Measurements from ENCODE around the gene GCC1. TPM values are rescaled to one million over a fixed set of nuclear protein-coding genes. Genes with fewer than 3 reads are reported as not detected.

GCC1 gene
- total and polyA plus RNA-seq, 7 donors = 6.1 to 24.0 (median 8.4) TPM

DNA sequence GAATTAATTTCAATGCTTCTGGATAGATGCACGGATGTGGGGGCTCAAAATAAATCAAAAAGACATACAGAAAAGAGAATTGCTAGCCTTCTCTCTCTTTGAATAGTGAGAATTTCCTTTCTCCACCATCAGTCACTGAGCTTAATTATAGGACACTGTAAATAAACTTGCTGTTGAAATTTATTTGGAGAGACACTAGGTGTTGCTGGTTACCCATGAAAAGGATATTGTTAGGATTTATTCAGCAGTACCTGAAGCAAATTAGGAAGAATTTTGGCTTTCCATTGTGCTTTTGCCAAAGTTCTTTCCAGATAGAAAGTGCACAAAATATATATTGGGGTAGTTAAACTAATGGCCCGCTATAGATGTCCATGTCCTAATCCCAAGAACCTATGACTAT, 27.6 kb downstream of the GCC1 start:
- Histone ChIP-seq H3K4me3 (no peak overlapping the region), H3K27ac (no peak overlapping the region), H3K27me3 (ENCODE audit: insufficient read depth in 3 of 3, low read length in 2 of 3) (no peaks in the 10 kb centered on the region), H3K4me1 (no peaks in the 10 kb centered on the region), H3K36me3 (ENCODE audit: insufficient read depth in 1 of 2, low read depth in 1 of 2) (no peaks in the 10 kb centered on the region), H3K9me3 (no peaks in the 10 kb centered on the region)
- DNase-seq (no peak), ATAC-seq (no peak)
- WGBS, 3 donors = 70 to 77% (median 72%) methylated on average over 2 of the region's 2 CpGs
- intact Hi-C loops (cut with DNase I) = loop anchor here in 1 of 2 donors (5.0 kb wide), 1 partner anchor 649 kb away; no protein-coding TSS in a partner anchor
- TF ChIP-seq, protein P1, sequence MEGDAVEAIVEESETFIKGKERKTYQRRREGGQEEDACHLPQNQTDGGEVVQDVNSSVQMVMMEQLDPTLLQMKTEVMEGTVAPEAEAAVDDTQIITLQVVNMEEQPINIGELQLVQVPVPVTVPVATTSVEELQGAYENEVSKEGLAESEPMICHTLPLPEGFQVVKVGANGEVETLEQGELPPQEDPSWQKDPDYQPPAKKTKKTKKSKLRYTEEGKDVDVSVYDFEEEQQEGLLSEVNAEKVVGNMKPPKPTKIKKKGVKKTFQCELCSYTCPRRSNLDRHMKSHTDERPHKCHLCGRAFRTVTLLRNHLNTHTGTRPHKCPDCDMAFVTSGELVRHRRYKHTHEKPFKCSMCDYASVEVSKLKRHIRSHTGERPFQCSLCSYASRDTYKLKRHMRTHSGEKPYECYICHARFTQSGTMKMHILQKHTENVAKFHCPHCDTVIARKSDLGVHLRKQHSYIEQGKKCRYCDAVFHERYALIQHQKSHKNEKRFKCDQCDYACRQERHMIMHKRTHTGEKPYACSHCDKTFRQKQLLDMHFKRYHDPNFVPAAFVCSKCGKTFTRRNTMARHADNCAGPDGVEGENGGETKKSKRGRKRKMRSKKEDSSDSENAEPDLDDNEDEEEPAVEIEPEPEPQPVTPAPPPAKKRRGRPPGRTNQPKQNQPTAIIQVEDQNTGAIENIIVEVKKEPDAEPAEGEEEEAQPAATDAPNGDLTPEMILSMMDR (IDR thresholded peaks at IDR 0.05) = peak; percentile 16

DNA sequence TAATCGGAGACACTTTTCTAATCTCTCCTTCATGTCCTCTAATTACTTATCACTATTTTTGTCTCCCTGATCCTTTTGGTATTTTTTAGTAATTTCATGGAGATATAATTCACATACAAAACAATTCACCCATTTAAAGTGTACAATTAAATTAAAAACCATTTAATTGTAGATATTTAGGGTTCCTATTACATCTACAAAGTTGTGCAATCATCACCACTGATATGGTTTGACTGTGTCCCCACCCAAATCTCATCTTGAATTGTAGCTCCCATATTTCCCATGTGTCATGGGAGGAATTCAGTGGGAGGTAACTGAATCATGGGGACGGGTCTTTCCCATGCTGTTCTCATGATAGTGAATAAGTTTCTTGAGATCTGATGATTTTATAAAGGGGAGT, 29.0 kb downstream of the GCC1 start:
- TF ChIP-seq, protein P1 (IDR thresholded peaks at IDR 0.05) = no peak
- WGBS, 3 donors = 78 to 85% (median 85%) methylated on average over 2 of the region's 2 CpGs
- no peaks in the 10 kb centered on the region for H3K27me3 ChIP-seq (ENCODE audit: insufficient read depth in 3 of 3, low read length in 2 of 3)
- no peak for DNase-seq
- intact Hi-C loops (cut with DNase I) = loop anchor here in 1 of 2 donors (5.0 kb wide), 1 partner anchor 651 kb away; no protein-coding TSS in a partner anchor
- no peaks in the 10 kb centered on the region for H3K9me3 ChIP-seq
- no peaks in the 10 kb centered on the region for H3K4me1 ChIP-seq
- no peak overlapping the region for H3K4me3 ChIP-seq
- ATAC-seq = no peak
- no peaks in the 10 kb centered on the region for H3K36me3 ChIP-seq (ENCODE audit: insufficient read depth in 1 of 2, low read depth in 1 of 2)
- no peak overlapping the region for H3K27ac ChIP-seq

DNA sequence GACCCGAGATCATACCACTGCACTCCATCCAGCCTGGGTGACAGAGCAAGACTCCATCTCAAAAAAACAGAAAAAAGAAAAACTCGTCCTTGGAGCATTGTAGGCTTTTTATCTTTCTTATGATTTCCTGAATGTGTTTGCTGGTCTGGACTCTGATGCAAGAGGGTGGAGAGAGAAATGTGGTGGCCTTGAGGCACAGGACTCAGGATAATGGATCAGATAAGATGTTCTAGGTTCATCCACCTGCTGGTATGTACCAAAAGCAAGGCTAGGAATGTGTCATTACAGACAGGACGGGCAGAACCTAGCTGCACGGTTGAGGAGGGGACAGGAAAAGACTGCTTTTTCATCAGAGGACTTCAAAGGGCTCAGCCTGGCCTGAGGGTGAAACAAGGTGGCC, 33.5 kb downstream of the GCC1 start:
- intact Hi-C loops (cut with DNase I) = no loop called here
- ATAC-seq = no peak

DNA sequence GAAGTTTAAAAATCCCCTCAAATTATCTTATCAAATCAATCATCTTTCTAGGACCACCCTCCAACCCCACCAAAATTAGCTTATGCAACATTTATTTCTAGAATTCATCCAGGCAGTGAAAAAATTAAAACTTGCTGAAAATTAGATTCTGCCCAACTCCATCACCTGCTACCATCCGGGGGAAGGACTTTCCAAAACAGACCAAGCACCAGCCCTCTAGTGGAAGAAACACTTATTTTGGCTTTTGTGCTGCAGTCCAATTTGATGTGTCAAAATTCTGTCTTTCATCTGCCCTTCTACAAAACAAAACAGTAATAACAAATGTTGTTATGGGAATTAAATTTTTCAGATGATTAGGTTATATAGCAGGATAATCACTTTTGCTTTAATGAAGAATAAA, 35.1 kb downstream of the GCC1 start:
- Histone ChIP-seq H3K4me1 (no peaks in the 10 kb centered on the region), H3K36me3 (ENCODE audit: insufficient read depth in 1 of 2, low read depth in 1 of 2) (no peaks in the 10 kb centered on the region), H3K27ac (no peak overlapping the region), H3K9me3 (no peaks in the 10 kb centered on the region), H3K4me3 (no peak overlapping the region), H3K27me3 (ENCODE audit: insufficient read depth in 3 of 3, low read length in 2 of 3) (no peaks in the 10 kb centered on the region)
- ATAC-seq (no peak), DNase-seq (no peak)
- intact Hi-C loops (cut with DNase I) = no loop called here
- TF ChIP-seq, protein P1 (IDR thresholded peaks at IDR 0.05) = no peak
- 12 to 36% (median 14%) methylated on average over 1 of the region's 1 CpG for WGBS, 3 donors

More for the DNA sequence above, 33.5 kb downstream of the GCC1 start:
- no peak for DNase-seq
- 74 to 78% (median 75%) methylated on average over 4 of the region's 4 CpGs for WGBS, 3 donors
- Histone ChIP-seq H3K27me3 (ENCODE audit: insufficient read depth in 3 of 3, low read length in 2 of 3) (no peaks in the 10 kb centered on the region), H3K36me3 (ENCODE audit: insufficient read depth in 1 of 2, low read depth in 1 of 2) (no peaks in the 10 kb centered on the region), H3K4me1 (no peaks in the 10 kb centered on the region), H3K9me3 (no peaks in the 10 kb centered on the region), H3K27ac (no peak overlapping the region), H3K4me3 (no peak overlapping the region)
- TF ChIP-seq, protein P1 (IDR thresholded peaks at IDR 0.05) = no peak

DNA sequence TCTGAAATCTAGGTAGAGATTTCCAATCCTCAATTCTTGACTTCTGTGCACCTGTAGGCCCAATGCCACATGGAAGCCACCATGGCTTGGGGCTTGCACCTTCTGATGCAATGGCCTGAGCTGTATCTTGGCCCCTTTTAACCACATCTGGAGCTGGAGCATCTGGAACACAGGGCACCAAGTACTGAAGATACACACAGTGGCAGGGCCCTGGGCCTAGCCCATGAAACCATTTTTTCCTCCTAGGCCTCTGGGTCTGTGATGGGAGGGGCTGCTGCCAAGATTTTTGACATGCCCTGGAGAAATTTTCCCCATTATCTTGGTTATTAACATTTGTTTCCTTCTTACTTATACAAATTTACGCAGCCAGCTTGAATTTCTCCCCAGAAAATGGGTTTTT, 39.1 kb downstream of the GCC1 start:
- Histone ChIP-seq H3K27ac (no peak overlapping the region), H3K9me3 (no peaks in the 10 kb centered on the region), H3K4me1 (no peaks in the 10 kb centered on the region), H3K36me3 (ENCODE audit: insufficient read depth in 1 of 2, low read depth in 1 of 2) (no peaks in the 10 kb centered on the region), H3K27me3 (ENCODE audit: insufficient read depth in 3 of 3, low read length in 2 of 3) (peaks cover 0 to 2% (median 0%) of the 10 kb centered on the region in 3 donors), H3K4me3 (no peak overlapping the region)
- TF ChIP-seq, protein P1 (IDR thresholded peaks at IDR 0.05) = no peak
- intact Hi-C loops (cut with DNase I) = no loop called here
- no peak for DNase-seq
- ATAC-seq = no peak
- 74 to 85% (median 79%) methylated on average over 1 of the region's 1 CpG for WGBS, 3 donors
